Measurements from ENCODE around the gene ADCY10.

- TF ChIP-seq GATA3 (IDR thresholded peaks at IDR 0.05; ENCODE audit: low read depth, low read length) (no peak), GATA2 (IDR thresholded peaks at IDR 0.05; ENCODE audit: low read depth, low read length) (no peak)
Observed at GRCh38 chr1:167776616-167777268, 137.2 kb downstream of the ADCY10 start.
